ELF-1 (cell line): ENCODE results near the gene SLC15A3.
"Not testable (repeated sequence)": the region's sequence is repeated elsewhere in the genome, so short reads cannot be mapped to it uniquely, and the experiment has no call there.

ENCODE experiments used
- DNase-seq: peaks from one replicate; pipeline ENCODE4 v3.0.0-alpha.2; 2016; ENCODE audit warnings: low read depth, low spot score

The SLC15A3 gene

GRCh38 chr11:60914633-60915247 is 37.2 kb downstream of the SLC15A3 start:
- DNase-seq, result peak; percentile 44

- peak; percentile 92 for DNase-seq
Measured at GRCh38 chr11:60913793-60914632, 38.0 kb downstream of the SLC15A3 start, which contains the start of gene TMEM109. Gene TMEM109 (plus strand): TSS chr11:60914158. CDS start chr11:60919694, 5,536 bp downstream.

GRCh38 chr11:60912851-60913528 is 39.0 kb downstream of the SLC15A3 start:
- DNase-seq, result no peak

GRCh38 chr11:60912223-60912850 is 39.6 kb downstream of the SLC15A3 start:
- no peak for DNase-seq

GRCh38 chr11:60910711-60911380 is 41.1 kb downstream of the SLC15A3 start:
- no peak for DNase-seq

- no peak for DNase-seq
Measured at GRCh38 chr11:60910281-60910687, 41.7 kb downstream of the SLC15A3 start.

- DNase-seq, result not testable (repeated sequence)
Measured at GRCh38 chr11:60909680-60910280, 42.2 kb downstream of the SLC15A3 start.

- no peak for DNase-seq
Measured at GRCh38 chr11:60908803-60909202, 43.2 kb downstream of the SLC15A3 start.

- DNase-seq, result peak; percentile 99
Measured at GRCh38 chr11:60906132-60906972, 45.6 kb downstream of the SLC15A3 start, which contains the start of gene PRPF19. Gene PRPF19 (minus strand): TSS chr11:60906585. CDS start chr11:60906382, 203 bp downstream.

GRCh38 chr11:60905551-60906113 is 46.3 kb downstream of the SLC15A3 start:
- DNase-seq, result no peak

- no peak for DNase-seq
Measured at GRCh38 chr11:60905047-60905446, 46.9 kb downstream of the SLC15A3 start.

GRCh38 chr11:60902625-60903024 is 49.4 kb downstream of the SLC15A3 start:
- no peak for DNase-seq

GRCh38 chr11:60900673-60901404 is 51.1 kb downstream of the SLC15A3 start:
- no peak for DNase-seq

- DNase-seq, result no peak
Measured at GRCh38 chr11:60899977-60900376, 52.0 kb downstream of the SLC15A3 start.

GRCh38 chr11:60899046-60899936 is 52.7 kb downstream of the SLC15A3 start:
- peak; percentile 80 for DNase-seq

GRCh38 chr11:60897496-60897895 is 54.5 kb downstream of the SLC15A3 start:
- DNase-seq, result no peak

- DNase-seq, result no peak
Measured at GRCh38 chr11:60895687-60896086, 56.3 kb downstream of the SLC15A3 start.
